ENCODE results near the gene GAN.

Gene GAN

GRCh38 chr16:81429045-81429521, 114.3 kb downstream of the GAN start:
- DNase-seq (ENCODE audit: low read depth in 2 of 2) = no peak

- DNase-seq (ENCODE audit: low read depth in 2 of 2) = no peak
Measured at GRCh38 chr16:81431554-81432353, 117.0 kb downstream of the GAN start.

- DNase-seq (ENCODE audit: low read depth in 2 of 2) = no peak
Measured at GRCh38 chr16:81432937-81433557, 118.3 kb downstream of the GAN start.

GRCh38 chr16:81435103-81435502, 120.3 kb downstream of the GAN start:
- no peak for DNase-seq (ENCODE audit: low read depth in 2 of 2)

- DNase-seq (ENCODE audit: low read depth in 2 of 2) = no peak
Measured at GRCh38 chr16:81435567-81435966, 120.8 kb downstream of the GAN start.

- no peak for DNase-seq (ENCODE audit: low read depth in 2 of 2)
Measured at GRCh38 chr16:81436386-81436785, 121.6 kb downstream of the GAN start.

- DNase-seq (ENCODE audit: low read depth in 2 of 2) = no peak
Measured at GRCh38 chr16:81437865-81438264, 123.1 kb downstream of the GAN start.

All from stimulated activated CD4-positive, alpha-beta T cell treated with anti-CD3 and anti-CD28 coated beads, Interleukin-12 subunit alpha, Interleukin-12 subunit beta, amount 100 ng/mL, for 24 hours (primary cell).